G401 (cell line): ENCODE data around the gene KRTAP6-2. TPM values are rescaled to one million over a fixed set of nuclear protein-coding genes. Genes with fewer than 3 reads are reported as not detected.
A peak's percentile ranks its signal among the peaks of the same experiment; 100 is the strongest.

Experiments
- DNase-seq: peaks from one replicate; pipeline ENCODE4 v3.0.0-alpha.2; 2015; ENCODE audit warnings: low spot score
- in situ Hi-C: cut with HindIII; loops from 2 replicates; pipeline ENCODE4 v1.10.0; 2016; ENCODE audit warnings: low sequenced_read_pairs, mixed read lengths
- total RNA-seq: library from RNA; depleted of rRNA; stranded (reverse); fragments of >200 nt; shearing (Covaris generic); gene quantifications from 2 replicates; pipeline ENCODE4 v1.2.3, GENCODE V29; 2014; rRNA removed

KRTAP6-2 gene
- total RNA-seq, 1 experiment from 2014 or later = not detected

DNA sequence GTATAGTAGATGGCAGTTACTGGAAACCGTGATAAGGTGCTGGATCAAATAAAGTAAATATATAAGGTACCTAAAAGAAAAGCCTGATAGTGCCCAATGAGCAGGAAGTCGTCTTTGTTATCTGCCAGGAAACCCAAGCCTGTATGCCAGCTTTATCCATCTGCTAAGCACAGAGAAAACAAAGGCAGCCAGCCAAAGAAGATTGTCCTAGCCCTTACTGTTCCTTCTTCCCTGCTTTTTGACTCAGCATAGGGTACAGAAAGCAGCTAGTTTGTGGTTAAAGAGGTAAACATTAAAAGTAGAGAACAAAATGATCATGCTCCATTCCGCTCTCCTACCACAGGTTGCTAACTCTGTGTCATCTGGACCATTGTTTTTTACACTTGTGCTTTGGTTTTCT lies 18.6 kb downstream of the KRTAP6-2 start:
- in situ Hi-C loops = no loop called here

DNA sequence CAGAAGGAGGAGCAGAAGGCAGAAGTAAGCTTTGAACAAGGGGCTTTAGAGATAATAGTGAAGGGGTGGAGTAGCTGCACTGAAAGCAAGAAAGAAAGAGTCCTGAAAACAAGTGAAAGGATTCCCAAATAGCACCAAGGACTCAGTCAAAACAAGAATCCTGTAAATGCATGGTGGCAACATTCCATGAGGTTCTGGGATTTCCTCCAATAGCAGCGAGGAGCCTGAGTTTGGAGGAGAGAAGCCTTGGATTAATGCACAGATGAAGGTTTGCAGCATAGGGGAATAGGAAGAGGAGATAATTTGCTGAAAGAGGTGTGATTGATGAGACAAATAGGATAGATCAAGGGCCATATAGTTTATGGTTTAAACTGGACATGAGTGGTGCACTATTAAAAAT lies 19.4 kb downstream of the KRTAP6-2 start:
- DNase-seq = peak; percentile 90
- in situ Hi-C loops = no loop called here

More for the DNA sequence above, 18.6 kb downstream of the KRTAP6-2 start:
- DNase-seq = peak; percentile 93

DNA sequence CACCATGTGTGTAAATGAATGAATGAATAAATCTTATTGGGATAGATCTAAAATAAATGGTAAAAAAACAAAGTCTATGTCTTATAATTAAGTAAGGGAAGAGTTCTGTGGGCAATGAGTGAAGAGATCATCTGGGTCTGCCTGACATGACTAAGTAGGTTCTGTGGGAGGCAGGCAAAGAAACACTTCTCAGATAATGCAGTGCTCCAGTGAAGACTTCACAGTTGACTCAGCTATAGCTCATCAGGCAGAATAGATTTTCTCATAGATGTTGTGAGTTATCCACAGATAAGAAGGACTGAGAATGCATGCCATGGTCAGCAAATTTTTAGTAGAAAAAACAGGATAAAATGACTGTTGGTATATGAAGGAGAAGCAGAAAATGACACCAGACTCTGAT lies 20.9 kb downstream of the KRTAP6-2 start:
- in situ Hi-C loops = no loop called here
- DNase-seq = no peak

DNA sequence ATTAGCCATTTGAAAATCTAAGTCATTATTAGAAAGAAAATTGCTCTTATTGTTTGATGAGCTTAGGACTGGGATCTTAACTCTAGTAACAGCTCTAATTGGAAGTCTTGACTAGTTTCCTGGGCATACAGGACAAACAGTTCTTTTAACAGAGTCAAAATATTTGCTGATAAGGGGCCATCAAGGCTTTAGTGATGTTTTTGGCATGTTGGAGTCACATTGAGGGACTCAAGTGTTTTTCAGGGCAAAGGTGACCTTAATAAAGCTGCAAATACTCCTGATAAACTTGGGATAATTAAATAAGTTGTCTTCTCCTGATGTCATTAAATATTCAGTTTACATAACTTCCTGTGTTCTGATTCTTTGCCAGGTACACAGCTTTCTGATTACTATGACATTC lies 31.1 kb downstream of the KRTAP6-2 start:
- in situ Hi-C loops = no loop called here
- no peak for DNase-seq

DNA sequence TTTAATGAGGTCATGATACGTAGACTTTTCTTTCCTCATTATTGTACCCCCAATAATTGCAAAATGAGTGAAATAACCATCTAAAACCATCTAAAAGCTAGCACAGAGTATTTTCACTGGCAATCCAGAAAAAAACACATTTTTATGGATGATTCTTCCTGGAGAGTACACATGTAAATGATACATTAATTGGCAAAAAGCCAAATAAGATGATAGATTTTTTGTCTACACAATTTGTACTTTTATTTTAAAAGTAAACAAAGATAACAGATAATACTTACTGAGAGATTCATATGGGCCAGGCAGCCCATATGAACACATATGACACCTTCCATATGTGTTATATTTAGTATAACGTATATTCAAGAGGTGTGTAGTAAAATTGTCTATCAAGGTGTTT lies 35.1 kb downstream of the KRTAP6-2 start:
- no peak for DNase-seq
- in situ Hi-C loops = no loop called here

DNA sequence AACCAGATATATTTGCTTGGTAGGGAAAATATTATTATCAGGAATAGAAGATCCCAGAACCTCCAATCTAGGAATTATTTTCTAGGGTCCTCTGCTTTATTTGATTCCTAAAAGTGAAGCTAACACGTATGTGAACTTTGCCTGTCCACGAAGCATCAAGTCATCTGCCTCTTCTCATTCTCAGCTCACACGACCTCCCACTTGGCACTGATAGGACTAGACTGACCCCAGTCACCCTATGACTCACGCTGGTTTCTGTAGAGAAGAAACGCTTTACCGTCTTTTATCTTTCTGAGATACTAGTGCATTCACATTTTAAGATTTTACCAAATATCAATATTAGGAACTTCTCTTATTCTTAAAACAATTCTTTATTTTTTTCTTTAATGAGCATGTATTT lies 35.6 kb downstream of the KRTAP6-2 start:
- DNase-seq = no peak
- in situ Hi-C loops = no loop called here

DNA sequence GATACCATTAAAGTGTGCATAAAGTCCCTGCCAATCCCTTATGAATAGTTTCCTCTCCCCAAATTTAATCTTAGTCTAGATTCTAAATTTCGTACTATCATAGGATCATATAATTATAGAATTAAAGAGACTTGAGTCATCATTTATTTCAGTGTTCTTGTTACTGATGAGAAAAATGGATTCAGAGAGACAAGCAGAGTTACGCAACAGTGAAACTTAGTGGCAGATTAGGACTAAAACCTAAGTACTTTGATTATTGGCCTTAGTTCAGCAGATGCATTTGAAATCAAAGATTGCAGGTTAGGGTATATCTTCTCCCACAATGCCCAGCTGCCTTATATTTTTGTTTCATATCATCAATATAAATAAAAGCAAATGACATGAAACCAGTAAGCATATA lies 36.7 kb downstream of the KRTAP6-2 start:
- in situ Hi-C loops = no loop called here
- DNase-seq = no peak

DNA sequence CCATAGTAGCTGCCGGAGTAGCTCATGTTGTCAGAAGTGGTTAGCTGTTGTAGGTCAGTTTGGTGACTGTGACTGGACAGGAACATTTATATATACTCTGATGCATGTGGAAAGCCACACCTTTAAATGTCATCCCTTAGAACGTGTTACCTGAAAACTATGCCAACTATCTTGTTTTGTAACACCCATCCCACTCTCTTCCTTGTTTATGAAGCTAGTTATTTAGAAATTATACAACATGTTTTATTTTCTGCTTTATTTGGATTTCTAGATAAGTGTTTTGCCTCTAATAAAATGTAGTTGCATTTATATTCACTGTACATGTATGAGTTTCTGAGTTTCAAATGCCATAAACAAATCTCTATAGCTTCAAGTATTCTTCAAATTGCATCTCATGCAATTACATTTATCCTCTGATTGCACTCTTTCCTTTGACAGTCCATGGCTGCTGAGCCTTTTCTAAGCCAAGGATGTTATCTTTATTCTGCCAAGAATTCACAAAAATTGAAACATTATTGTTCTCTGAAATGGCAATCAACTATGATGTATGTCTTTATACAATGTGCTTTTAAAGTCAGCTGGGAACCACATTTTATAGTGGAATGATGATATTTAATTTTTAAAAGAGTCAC lies 37.3 kb downstream of the KRTAP6-2 start, which contains the start of gene KRTAP19-7:
KRTAP19-7 (minus strand) TSS at position 51 of the 632 bp plus-strand sequence; CDS start at position 26, 25 bp downstream.
- in situ Hi-C loops = no loop called here
- DNase-seq = no peak

DNA sequence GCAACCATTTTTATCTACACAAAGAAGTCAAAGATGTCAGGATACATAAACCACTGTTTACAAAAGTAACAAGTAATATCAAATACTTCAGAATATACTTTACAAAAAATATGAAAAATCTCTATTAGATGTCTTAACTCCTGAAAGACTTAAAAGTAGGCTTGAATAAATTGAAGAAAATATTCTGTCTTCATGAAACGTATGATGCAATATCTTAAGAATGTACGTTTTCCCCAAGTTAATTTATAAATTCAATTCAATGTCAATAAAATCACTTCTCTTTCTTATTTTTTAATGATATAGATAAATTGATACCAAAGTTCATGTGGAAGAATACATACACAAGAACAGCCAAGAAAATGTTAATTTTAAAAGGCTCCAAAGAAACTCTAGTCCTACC lies 43.6 kb downstream of the KRTAP6-2 start:
- DNase-seq = no peak
- in situ Hi-C loops = no loop called here

DNA sequence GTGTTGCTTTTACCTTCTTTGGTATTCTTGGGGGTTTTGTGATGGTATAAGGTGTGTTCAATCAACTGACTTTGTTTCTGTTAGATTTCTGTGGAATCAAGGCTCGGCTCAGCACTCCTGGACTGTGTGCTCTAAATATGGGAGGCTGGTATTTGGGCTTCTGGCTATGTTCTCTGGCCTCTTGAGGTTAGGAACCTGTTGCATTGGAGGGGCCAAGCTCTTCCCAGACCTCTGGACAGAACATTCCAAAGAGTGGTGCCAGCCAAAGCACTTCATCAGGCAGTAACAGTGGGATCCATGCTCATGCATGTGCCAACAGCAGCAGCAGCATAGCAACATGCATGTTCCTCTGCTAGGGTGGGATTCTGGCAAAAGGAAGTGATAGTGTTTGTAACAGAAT lies 45.9 kb downstream of the KRTAP6-2 start:
- no peak for DNase-seq
- in situ Hi-C loops = no loop called here

Other genes with a start within 250 kb of the KRTAP6-2 start
- not detected in 2 replicates for gene KRTAP13-2, start 226.6 kb downstream of the KRTAP6-2 start, total RNA-seq
- not detected in 2 replicates for gene KRTAP13-1, start 202.9 kb downstream of the KRTAP6-2 start, total RNA-seq
- not detected in 2 replicates for gene KRTAP13-3, start 173.0 kb downstream of the KRTAP6-2 start, total RNA-seq
- gene KRTAP13-4, start 168.7 kb downstream of the KRTAP6-2 start, total RNA-seq = not detected in 2 replicates
- gene KRTAP15-1, start 158.6 kb downstream of the KRTAP6-2 start, total RNA-seq = not detected in 2 replicates
- not detected in 2 replicates for gene KRTAP19-1, start 118.5 kb downstream of the KRTAP6-2 start, total RNA-seq
- not detected in 2 replicates for gene KRTAP19-2, start 111.5 kb downstream of the KRTAP6-2 start, total RNA-seq
- gene KRTAP19-3, start 106.9 kb downstream of the KRTAP6-2 start, total RNA-seq = not detected in 2 replicates
- gene KRTAP19-4, start 101.7 kb downstream of the KRTAP6-2 start, total RNA-seq = not detected in 2 replicates
- gene KRTAP19-5, start 96.8 kb downstream of the KRTAP6-2 start, total RNA-seq = not detected in 2 replicates
- gene KRTAP19-6, start 57.0 kb downstream of the KRTAP6-2 start, total RNA-seq = not detected in 2 replicates
- not detected in 2 replicates for gene KRTAP19-7, start 37.6 kb downstream of the KRTAP6-2 start, total RNA-seq
- gene KRTAP22-2, start 8.5 kb downstream of the KRTAP6-2 start, total RNA-seq = not detected in 2 replicates
- gene KRTAP6-3, start 6.5 kb downstream of the KRTAP6-2 start, total RNA-seq = not detected in 2 replicates
- not detected in 2 replicates for gene KRTAP22-1, start 2.2 kb upstream of the KRTAP6-2 start, total RNA-seq
- gene KRTAP6-1, start 15.0 kb upstream of the KRTAP6-2 start, total RNA-seq = not detected in 2 replicates
- not detected in 2 replicates for gene KRTAP20-1, start 17.5 kb upstream of the KRTAP6-2 start, total RNA-seq
- not detected in 2 replicates for gene KRTAP20-4, start 21.7 kb upstream of the KRTAP6-2 start, total RNA-seq
- gene KRTAP20-2, start 36.3 kb upstream of the KRTAP6-2 start, total RNA-seq = not detected in 2 replicates
- gene KRTAP20-3, start 44.0 kb upstream of the KRTAP6-2 start, total RNA-seq = not detected in 2 replicates
- gene KRTAP21-3, start 119.9 kb upstream of the KRTAP6-2 start, total RNA-seq = not detected in 2 replicates
- not detected in 2 replicates for gene KRTAP21-2, start 148.4 kb upstream of the KRTAP6-2 start, total RNA-seq
- gene KRTAP21-1, start 156.5 kb upstream of the KRTAP6-2 start, total RNA-seq = not detected in 2 replicates
- gene KRTAP8-1, start 214.4 kb upstream of the KRTAP6-2 start, total RNA-seq = not detected in 2 replicates
- not detected in 2 replicates for gene KRTAP7-1, start 230.9 kb upstream of the KRTAP6-2 start, total RNA-seq